SK-N-SH treated with all-trans-retinoic acid at 6 μM for 48 hours (cell line): ENCODE data around the gene SLC22A23.

Source experiments
- ATAC-seq: fragments of 200-7000 bp; cut with Tn5 transposase; 3 replicates; pipeline ENCODE4 v1.9.1; 2020; ENCODE audit warnings: mild to moderate bottlenecking, moderate library complexity
- ARNTL ChIP-seq: fragments of 450-650 bp; formaldehyde crosslinking; IDR thresholded peaks from 2 replicates; pipeline ENCODE4 v1.5.0; 2020; ENCODE audit warnings: low read depth, mild to moderate bottlenecking, moderate library complexity, borderline replicate concordance
- BACH2 ChIP-seq: fragments of 250-450 bp; sonication (Bioruptor Pico); IDR thresholded peaks from 2 replicates; pipeline ENCODE4 v1.9.0; 2021; ENCODE audit warnings: mild to moderate bottlenecking, borderline replicate concordance
- CSDC2 ChIP-seq: fragments of 250-450 bp; sonication (Bioruptor Pico); IDR thresholded peaks from 2 replicates; pipeline ENCODE4 v1.5.0; 2020; ENCODE audit warnings: mild to moderate bottlenecking, moderate library complexity
- CSRNP3 ChIP-seq: fragments of 250-450 bp; sonication (Bioruptor Pico); IDR thresholded peaks from 2 replicates; pipeline ENCODE4 v1.5.1; 2021; ENCODE audit warnings: mild to moderate bottlenecking, moderate library complexity
- ESRRG ChIP-seq: fragments of 250-450 bp; sonication (Bioruptor Pico); IDR thresholded peaks from 2 replicates; pipeline ENCODE4 v1.6.1; 2021; ENCODE audit warnings: mild to moderate bottlenecking
- GLIS3 ChIP-seq: fragments of 250-450 bp; sonication (Bioruptor Pico); IDR thresholded peaks from 2 replicates; pipeline ENCODE4 v1.5.0; 2020; ENCODE audit warnings: mild to moderate bottlenecking, moderate library complexity
- ISL1 ChIP-seq: fragments of 250-450 bp; sonication (Bioruptor Pico); IDR thresholded peaks from 2 replicates; pipeline ENCODE4 v2.1.2; 2022; ENCODE audit warnings: mild to moderate bottlenecking, moderate library complexity
- OSR1 ChIP-seq: fragments of 250-450 bp; sonication (Bioruptor Pico); IDR thresholded peaks from 2 replicates; pipeline ENCODE4 v1.8.0; 2022; ENCODE audit warnings: moderate library complexity, mild to moderate bottlenecking, inconsistent platforms
- POU6F1 ChIP-seq: fragments of 250-450 bp; sonication (Bioruptor Pico); IDR thresholded peaks from 2 replicates; pipeline ENCODE4 v1.8.0; 2021; ENCODE audit warnings: low read depth, mild to moderate bottlenecking, moderate library complexity, borderline replicate concordance
- PPARA ChIP-seq: fragments of 250-450 bp; sonication (Bioruptor Pico); IDR thresholded peaks from 2 replicates; pipeline ENCODE4 v1.5.0; 2020; ENCODE audit warnings: mild to moderate bottlenecking, borderline replicate concordance
- RARB ChIP-seq: fragments of 250-450 bp; sonication (Bioruptor Pico); IDR thresholded peaks from 2 replicates; pipeline ENCODE4 v1.8.0; 2021; ENCODE audit warnings: mild to moderate bottlenecking, moderate library complexity
- SNAI2 ChIP-seq: fragments of 250-450 bp; sonication (Bioruptor Pico); IDR thresholded peaks from 2 replicates; pipeline ENCODE4 v1.5.0; 2020; ENCODE audit warnings: mild to moderate bottlenecking, moderate library complexity
- ZFP3 ChIP-seq: fragments of 250-450 bp; sonication (Bioruptor Pico); IDR thresholded peaks from 2 replicates; pipeline ENCODE4 v1.5.0; 2020; ENCODE audit warnings: mild to moderate bottlenecking, moderate library complexity
- ZFP30 ChIP-seq: fragments of 450-650 bp; formaldehyde crosslinking; IDR thresholded peaks from 2 replicates; pipeline ENCODE4 v1.5.0; 2022; ENCODE audit warnings: mild to moderate bottlenecking, moderate library complexity
- TF ChIP-seq, protein P1 (sequence below): fragments of 250-450 bp; sonication (Bioruptor Pico); IDR thresholded peaks from 2 replicates; pipeline ENCODE4 v1.8.0; 2020; ENCODE audit warnings: mild to moderate bottlenecking, moderate library complexity, borderline replicate concordance
- TF ChIP-seq, protein P2 (sequence below): fragments of 250-450 bp; sonication (Bioruptor Pico); IDR thresholded peaks from 2 replicates; pipeline ENCODE4 v1.5.1; 2020; ENCODE audit warnings: low read depth, mild to moderate bottlenecking, moderate library complexity
- TF ChIP-seq, protein P3 (sequence below): fragments of 250-450 bp; sonication (Bioruptor Pico); IDR thresholded peaks from 2 replicates; pipeline ENCODE4 v1.5.0; 2020; ENCODE audit warnings: mild to moderate bottlenecking, moderate library complexity

SLC22A23 gene

GRCh38 chr6:3228046-3228671 is 228.7 kb downstream of the SLC22A23 start:
- no peak for TF ChIP-seq ESRRG (CRISPR knock-in tag)
- TF ChIP-seq, all 23 proteins: peak for 0
- peak; percentile 3; the same call in 1 of the 3 replicates for ATAC-seq

GRCh38 chr6:3227363-3228045 is 229.3 kb downstream of the SLC22A23 start, which contains the start of gene TUBB2B:
TSS of gene TUBB2B (minus strand) at chr6:3227653. CDS start at chr6:3227543, 110 bp downstream.
- peak; percentile 57 for ATAC-seq
- TF ChIP-seq PPARA (no peak), ZFP30 (CRISPR knock-in tag) (no peak), CSDC2 (0 out of 2 replicates have a peak, but pooled peaks have one; percentile 41), ARNTL (CRISPR knock-in tag) (no peak)
- TF ChIP-seq, protein P1, sequence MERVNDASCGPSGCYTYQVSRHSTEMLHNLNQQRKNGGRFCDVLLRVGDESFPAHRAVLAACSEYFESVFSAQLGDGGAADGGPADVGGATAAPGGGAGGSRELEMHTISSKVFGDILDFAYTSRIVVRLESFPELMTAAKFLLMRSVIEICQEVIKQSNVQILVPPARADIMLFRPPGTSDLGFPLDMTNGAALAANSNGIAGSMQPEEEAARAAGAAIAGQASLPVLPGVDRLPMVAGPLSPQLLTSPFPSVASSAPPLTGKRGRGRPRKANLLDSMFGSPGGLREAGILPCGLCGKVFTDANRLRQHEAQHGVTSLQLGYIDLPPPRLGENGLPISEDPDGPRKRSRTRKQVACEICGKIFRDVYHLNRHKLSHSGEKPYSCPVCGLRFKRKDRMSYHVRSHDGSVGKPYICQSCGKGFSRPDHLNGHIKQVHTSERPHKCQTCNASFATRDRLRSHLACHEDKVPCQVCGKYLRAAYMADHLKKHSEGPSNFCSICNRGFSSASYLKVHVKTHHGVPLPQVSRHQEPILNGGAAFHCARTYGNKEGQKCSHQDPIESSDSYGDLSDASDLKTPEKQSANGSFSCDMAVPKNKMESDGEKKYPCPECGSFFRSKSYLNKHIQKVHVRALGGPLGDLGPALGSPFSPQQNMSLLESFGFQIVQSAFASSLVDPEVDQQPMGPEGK (CRISPR knock-in tag) = peak; percentile 81; the same call in 1 of the 2 replicates
- TF ChIP-seq, protein P2, sequence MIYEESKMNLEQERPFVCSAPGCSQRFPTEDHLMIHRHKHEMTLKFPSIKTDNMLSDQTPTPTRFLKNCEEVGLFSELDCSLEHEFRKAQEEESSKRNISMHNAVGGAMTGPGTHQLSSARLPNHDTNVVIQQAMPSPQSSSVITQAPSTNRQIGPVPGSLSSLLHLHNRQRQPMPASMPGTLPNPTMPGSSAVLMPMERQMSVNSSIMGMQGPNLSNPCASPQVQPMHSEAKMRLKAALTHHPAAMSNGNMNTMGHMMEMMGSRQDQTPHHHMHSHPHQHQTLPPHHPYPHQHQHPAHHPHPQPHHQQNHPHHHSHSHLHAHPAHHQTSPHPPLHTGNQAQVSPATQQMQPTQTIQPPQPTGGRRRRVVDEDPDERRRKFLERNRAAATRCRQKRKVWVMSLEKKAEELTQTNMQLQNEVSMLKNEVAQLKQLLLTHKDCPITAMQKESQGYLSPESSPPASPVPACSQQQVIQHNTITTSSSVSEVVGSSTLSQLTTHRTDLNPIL (CRISPR knock-in tag) = no peak
- TF ChIP-seq, all 23 proteins: peak for 2

GRCh38 chr6:3226481-3227362 is 230.1 kb downstream of the SLC22A23 start:
- peak; percentile 18 for ATAC-seq
- TF ChIP-seq RARB (CRISPR knock-in tag) (no peak), ARNTL (CRISPR knock-in tag) (no peak), GLIS3 (CRISPR knock-in tag) (no peak), ZFP3 (CRISPR knock-in tag) (no peak), PPARA (no peak), CSDC2 (no peak), SNAI2 (no peak), BACH2 (CRISPR knock-in tag) (no peak), POU6F1 (CRISPR knock-in tag) (no peak), OSR1 (CRISPR knock-in tag) (no peak), ISL1 (CRISPR knock-in tag) (no peak), CSRNP3 (CRISPR knock-in tag) (no peak)
- TF ChIP-seq, protein P3, sequence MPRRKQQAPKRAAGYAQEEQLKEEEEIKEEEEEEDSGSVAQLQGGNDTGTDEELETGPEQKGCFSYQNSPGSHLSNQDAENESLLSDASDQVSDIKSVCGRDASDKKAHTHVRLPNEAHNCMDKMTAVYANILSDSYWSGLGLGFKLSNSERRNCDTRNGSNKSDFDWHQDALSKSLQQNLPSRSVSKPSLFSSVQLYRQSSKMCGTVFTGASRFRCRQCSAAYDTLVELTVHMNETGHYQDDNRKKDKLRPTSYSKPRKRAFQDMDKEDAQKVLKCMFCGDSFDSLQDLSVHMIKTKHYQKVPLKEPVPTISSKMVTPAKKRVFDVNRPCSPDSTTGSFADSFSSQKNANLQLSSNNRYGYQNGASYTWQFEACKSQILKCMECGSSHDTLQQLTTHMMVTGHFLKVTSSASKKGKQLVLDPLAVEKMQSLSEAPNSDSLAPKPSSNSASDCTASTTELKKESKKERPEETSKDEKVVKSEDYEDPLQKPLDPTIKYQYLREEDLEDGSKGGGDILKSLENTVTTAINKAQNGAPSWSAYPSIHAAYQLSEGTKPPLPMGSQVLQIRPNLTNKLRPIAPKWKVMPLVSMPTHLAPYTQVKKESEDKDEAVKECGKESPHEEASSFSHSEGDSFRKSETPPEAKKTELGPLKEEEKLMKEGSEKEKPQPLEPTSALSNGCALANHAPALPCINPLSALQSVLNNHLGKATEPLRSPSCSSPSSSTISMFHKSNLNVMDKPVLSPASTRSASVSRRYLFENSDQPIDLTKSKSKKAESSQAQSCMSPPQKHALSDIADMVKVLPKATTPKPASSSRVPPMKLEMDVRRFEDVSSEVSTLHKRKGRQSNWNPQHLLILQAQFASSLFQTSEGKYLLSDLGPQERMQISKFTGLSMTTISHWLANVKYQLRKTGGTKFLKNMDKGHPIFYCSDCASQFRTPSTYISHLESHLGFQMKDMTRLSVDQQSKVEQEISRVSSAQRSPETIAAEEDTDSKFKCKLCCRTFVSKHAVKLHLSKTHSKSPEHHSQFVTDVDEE (CRISPR knock-in tag) = no peak
